ENCODE measurements around the gene ZDHHC18. TPM values are rescaled to one million over a fixed set of nuclear protein-coding genes. Genes with fewer than 3 reads are reported as not detected.

ZDHHC18 gene
- total RNA-seq, 2 experiments from 2014 or later, result 18.2 to 19.5 TPM

GRCh38 chr1:26856181-26856580 lies 29.7 kb downstream of the ZDHHC18 start:
- intact Hi-C loops (cut with micrococcal nuclease; ENCODE audit: unreplicated experiment), result no loop called here
- H2AFZ ChIP-seq (ENCODE audit: low read length), result no peak overlapping the region
- no TSS peak for BruUV-seq (replicated peaks)
- no peak overlapping the region for H3K4me3 ChIP-seq (ENCODE audit: low read depth, low read length, poor library complexity, severe bottlenecking)
- peaks cover 32% of the 10 kb centered on the region; the same call in 1 of the 2 replicates for H3K36me3 ChIP-seq (ENCODE audit: insufficient read depth, low read length)
- H3K9me3 ChIP-seq (ENCODE audit: low read length), result no peaks in the 10 kb centered on the region
- H3K4me2 ChIP-seq (ENCODE audit: low read length), result no peak overlapping the region
- no peaks in the 10 kb centered on the region for H3K9me2 ChIP-seq (ENCODE audit: insufficient read depth, low read length)
- TF ChIP-seq EZH2phosphoT487 (IDR thresholded peaks at IDR 0.05; ENCODE audit: borderline replicate concordance, low read depth, low read length) (no peak), CTCF (conservative IDR thresholded peaks at IDR 0.05; ENCODE audit: low read length) (no peak)
- DNase-seq (ENCODE audit: low spot score), result no peak
- ChIA-PET CTCF (ENCODE audit: unreplicated experiment) (no interaction called here), POLR2A (interaction anchor here (0.7 to 3.6 kb wide), 2 partner anchors 9 to 14 kb away, joined by 3 to 15 read pairs; no protein-coding TSS in a partner anchor)
- H3K79me2 ChIP-seq (ENCODE audit: insufficient read depth, low read depth, low read length), result no peaks in the 10 kb centered on the region
- H3K4me1 ChIP-seq (ENCODE audit: insufficient read depth, low read length, poor library complexity, severe bottlenecking), result no peaks in the 10 kb centered on the region
- no peak overlapping the region for H3K27ac ChIP-seq (ENCODE audit: low read depth, low read length, poor library complexity, severe bottlenecking)
- H4K20me1 ChIP-seq (ENCODE audit: insufficient read depth, low read length), result no peaks in the 10 kb centered on the region

DNA sequence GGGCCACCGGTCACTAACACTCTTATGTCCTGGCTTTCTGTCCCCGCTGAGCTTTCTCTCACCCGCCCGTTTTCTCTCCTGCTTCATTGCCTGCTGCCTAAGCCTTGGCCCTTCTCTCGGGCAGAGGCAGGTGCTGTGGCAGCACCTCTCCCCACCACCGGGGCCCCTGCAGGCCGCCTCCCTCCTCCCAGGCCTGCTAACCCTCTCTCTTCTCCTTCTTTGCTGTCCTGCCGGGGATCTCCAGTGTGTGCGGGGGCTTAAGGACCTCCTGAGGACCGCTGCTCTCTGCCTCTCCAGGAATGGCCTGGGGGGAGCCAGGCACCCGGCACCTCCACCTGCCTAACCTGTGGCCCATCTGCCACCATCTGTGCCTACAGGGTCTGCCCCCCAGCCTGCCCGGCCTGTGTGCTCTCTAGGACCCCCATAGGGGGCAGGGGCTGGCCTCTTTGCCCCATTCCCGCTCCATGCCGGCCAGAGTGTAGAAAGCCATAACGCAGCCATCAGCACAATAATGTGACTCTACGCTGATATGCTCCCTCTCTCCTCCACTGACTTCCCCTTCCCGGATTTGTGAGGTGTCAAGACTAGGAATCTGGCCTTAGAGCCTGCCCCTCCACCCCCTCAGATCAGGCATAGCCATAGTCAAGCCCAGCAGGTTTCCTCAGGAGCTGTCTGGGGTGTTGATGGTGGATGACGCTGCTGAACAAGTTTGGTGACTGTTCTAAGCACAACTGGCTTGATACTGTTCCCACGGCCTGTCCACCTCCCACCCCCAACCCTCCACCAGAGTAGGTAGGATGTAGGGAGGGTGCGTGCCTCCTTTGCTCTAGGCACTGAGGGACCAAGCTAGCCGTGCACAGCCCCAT lies 30.3 kb downstream of the ZDHHC18 start:
- intact Hi-C loops (cut with micrococcal nuclease; ENCODE audit: unreplicated experiment), result no loop called here

More for the DNA sequence above, 30.3 kb downstream of the ZDHHC18 start:
- BruUV-seq (replicated peaks), result no TSS peak
- Histone ChIP-seq H4K20me1 (ENCODE audit: insufficient read depth, low read length) (no peaks in the 10 kb centered on the region), H3K27ac (ENCODE audit: low read depth, low read length, poor library complexity, severe bottlenecking) (no peak overlapping the region), H3K36me3 (ENCODE audit: insufficient read depth, low read length) (peaks cover 25% of the 10 kb centered on the region; the same call in 1 of the 2 replicates), H3K4me2 (ENCODE audit: low read length) (no peak overlapping the region), H3K9me3 (ENCODE audit: low read length) (no peaks in the 10 kb centered on the region), H3K4me1 (ENCODE audit: insufficient read depth, low read length, poor library complexity, severe bottlenecking) (no peaks in the 10 kb centered on the region), H3K79me2 (ENCODE audit: insufficient read depth, low read depth, low read length) (no peaks in the 10 kb centered on the region), H2AFZ (ENCODE audit: low read length) (no peak overlapping the region), H3K4me3 (ENCODE audit: low read depth, low read length, poor library complexity, severe bottlenecking) (no peak overlapping the region), H3K9me2 (ENCODE audit: insufficient read depth, low read length) (no peaks in the 10 kb centered on the region)
- ChIA-PET CTCF (ENCODE audit: unreplicated experiment) (no interaction called here), POLR2A (interaction anchor here (0.7 to 3.6 kb wide), 2 partner anchors 8 to 14 kb away, joined by 3 to 15 read pairs; no protein-coding TSS in a partner anchor)
- DNase-seq (ENCODE audit: low spot score), result no peak
- TF ChIP-seq CTCF (conservative IDR thresholded peaks at IDR 0.05; ENCODE audit: low read length), result no peak
- no peak for TF ChIP-seq EZH2phosphoT487 (IDR thresholded peaks at IDR 0.05; ENCODE audit: borderline replicate concordance, low read depth, low read length)

Measured in OCI-LY7 (cell line).